MM.1S (cell line): Measurements from ENCODE around the gene CBX5.

ENCODE experiments used
- EZH2 ChIP-seq: fragments of 300-600 bp; sonication (generic); optimal IDR thresholded peaks from 2 replicates; pipeline ENCODE3; 2017; ENCODE audit warnings: low read depth, mild to moderate bottlenecking, antibody characterized with exemption, low read length, mixed read lengths
- EZH2phosphoT487 ChIP-seq: fragments of 300-600 bp; sonication (generic); IDR thresholded peaks from 2 replicates; pipeline ENCODE4 v1.6.1; 2018; ENCODE audit warnings: antibody characterized with exemption, low read length
- TF ChIP-seq, protein P1 (sequence below): fragments of 300-600 bp; sonication (generic); IDR thresholded peaks from 2 replicates; pipeline ENCODE4 v1.5.1; 2016; ENCODE audit warnings: antibody characterized with exemption, low read length, mixed read lengths

DNA sequence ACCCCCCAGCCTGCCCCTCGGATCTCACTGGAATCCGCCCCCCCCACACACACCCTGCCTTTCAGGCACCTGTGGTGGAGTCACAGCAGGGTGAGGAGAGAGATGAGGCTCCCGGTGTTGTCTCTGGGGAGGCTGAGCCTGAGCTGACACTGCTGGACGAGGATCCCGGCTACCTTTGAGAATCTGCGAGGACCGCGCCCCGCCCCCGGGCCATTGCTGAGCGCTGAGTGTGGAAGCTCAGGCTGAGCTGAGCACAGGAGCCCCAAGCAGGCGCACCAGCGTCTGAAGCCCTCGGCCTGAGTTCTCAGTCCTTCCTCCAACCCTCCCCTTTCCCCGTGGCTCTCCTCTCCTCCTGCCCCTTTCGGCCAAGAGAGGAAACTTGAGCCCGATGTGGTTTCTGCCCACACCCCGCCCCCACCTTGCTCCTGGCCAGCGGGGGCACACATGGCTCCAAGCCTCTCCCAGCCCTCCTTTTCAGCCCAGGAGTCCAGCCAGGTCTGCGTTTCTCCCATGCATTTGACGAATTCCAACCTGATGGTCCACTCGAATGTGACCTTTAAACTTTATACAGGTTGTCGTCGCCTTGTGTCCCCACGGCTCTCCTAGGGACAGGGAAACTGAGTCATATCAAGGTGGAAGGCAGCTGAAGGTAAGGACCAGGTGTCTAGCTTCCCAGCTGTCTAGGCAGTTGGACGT, 21.0 kb upstream of the CBX5 start, which contains the start of gene NFE2:
- TF ChIP-seq, protein P1, sequence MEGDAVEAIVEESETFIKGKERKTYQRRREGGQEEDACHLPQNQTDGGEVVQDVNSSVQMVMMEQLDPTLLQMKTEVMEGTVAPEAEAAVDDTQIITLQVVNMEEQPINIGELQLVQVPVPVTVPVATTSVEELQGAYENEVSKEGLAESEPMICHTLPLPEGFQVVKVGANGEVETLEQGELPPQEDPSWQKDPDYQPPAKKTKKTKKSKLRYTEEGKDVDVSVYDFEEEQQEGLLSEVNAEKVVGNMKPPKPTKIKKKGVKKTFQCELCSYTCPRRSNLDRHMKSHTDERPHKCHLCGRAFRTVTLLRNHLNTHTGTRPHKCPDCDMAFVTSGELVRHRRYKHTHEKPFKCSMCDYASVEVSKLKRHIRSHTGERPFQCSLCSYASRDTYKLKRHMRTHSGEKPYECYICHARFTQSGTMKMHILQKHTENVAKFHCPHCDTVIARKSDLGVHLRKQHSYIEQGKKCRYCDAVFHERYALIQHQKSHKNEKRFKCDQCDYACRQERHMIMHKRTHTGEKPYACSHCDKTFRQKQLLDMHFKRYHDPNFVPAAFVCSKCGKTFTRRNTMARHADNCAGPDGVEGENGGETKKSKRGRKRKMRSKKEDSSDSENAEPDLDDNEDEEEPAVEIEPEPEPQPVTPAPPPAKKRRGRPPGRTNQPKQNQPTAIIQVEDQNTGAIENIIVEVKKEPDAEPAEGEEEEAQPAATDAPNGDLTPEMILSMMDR = no peak
- TF ChIP-seq EZH2 (no peak), EZH2phosphoT487 (no peak)
